ENCODE measurements around the gene IFI27L1.

The IFI27L1 gene

DNA sequence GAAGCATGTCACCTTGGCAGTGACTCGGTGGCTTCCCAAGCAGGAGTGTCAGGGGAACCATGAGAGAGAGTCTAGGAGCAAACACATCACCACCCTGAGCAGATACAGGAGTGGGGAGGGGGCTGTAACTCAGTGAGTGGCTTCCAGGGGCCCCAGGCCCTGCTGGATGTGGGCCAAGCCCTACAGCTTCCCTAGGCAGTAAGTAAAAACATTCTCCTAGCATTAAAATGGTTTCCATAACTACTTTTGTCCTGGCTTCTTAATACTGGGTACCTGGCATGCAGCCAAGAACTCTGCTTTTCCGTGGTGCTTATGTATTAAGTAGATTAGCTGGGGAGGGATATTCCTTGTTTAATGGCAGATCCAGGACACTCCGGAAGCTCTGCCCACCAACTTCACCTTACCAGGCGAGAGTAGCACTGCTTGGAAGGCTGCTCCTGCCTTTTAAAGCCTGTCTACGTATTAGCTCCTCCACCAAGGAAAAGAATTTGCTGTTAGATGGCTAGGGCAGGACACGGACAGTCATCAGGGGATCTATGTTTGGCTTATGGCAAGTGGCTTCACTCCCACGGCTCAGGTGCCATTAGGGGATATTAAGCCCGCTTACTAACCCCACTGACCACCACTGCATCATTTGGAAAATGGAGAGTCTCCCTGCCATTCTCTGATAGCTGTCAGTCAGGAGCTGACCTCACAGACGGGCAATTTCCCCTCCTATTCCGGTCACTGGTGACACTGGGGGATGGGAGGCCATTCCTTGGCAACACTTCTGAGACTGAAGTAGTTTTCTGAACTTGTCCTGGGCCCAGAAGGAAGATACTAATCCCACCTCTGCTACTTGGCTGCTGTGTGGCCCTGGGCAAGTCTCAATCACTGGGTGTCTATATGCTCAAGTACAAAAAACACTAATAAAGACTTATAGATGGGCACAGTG lies 32.2 kb upstream of the IFI27L1 start:
- Histone ChIP-seq H3K9me3 (ENCODE audit: control insufficient read depth, low read length) (no peaks in the 10 kb centered on the region), H3K27ac (ENCODE audit: insufficient read depth, low read depth, low read length, poor library complexity, severe bottlenecking) (no peak overlapping the region), H3K27me3 (ENCODE audit: control insufficient read depth, insufficient read depth, low read length, poor library complexity, severe bottlenecking) (no peaks in the 10 kb centered on the region), H3K4me3 (ENCODE audit: insufficient read depth, low read depth, low read length) (no peak overlapping the region), H3K4me1 (ENCODE audit: control insufficient read depth, insufficient read depth, low read length) (no peaks in the 10 kb centered on the region), H3K36me3 (ENCODE audit: control insufficient read depth, insufficient read depth, low read length) (peaks cover 41% of the 10 kb centered on the region)
- 93 to 94% methylated on average over 10 of the region's 10 CpGs for WGBS, 2 experiments

DNA sequence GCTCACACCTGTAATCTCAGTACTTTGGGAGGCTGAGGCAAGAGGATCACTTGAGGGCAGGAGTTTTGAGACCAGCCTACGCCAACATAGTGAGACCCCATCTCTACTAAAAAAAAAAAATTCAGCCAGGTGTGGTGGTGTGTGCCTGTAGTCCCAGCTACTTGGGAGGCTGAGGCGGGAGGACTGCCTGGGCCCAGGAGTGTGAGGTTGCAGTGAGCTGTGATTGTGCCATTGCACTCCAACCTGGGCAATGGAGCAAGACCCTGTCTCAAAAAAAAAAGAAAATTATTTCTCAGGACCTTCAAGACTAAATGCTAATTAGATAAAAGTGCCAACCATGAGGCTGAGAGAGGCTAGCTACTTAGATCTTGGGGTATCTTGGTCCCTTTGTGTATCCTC lies 31.5 kb upstream of the IFI27L1 start:
- WGBS, 2 experiments, result 93 to 100% methylated on average over 2 of the region's 2 CpGs
- no peaks in the 10 kb centered on the region for H3K4me1 ChIP-seq (ENCODE audit: control insufficient read depth, insufficient read depth, low read length)
- H3K9me3 ChIP-seq (ENCODE audit: control insufficient read depth, low read length), result no peaks in the 10 kb centered on the region
- no peak overlapping the region for H3K27ac ChIP-seq (ENCODE audit: insufficient read depth, low read depth, low read length, poor library complexity, severe bottlenecking)
- no peaks in the 10 kb centered on the region for H3K27me3 ChIP-seq (ENCODE audit: control insufficient read depth, insufficient read depth, low read length, poor library complexity, severe bottlenecking)
- H3K36me3 ChIP-seq (ENCODE audit: control insufficient read depth, insufficient read depth, low read length), result peaks cover 46% of the 10 kb centered on the region
- no peak overlapping the region for H3K4me3 ChIP-seq (ENCODE audit: insufficient read depth, low read depth, low read length)

DNA sequence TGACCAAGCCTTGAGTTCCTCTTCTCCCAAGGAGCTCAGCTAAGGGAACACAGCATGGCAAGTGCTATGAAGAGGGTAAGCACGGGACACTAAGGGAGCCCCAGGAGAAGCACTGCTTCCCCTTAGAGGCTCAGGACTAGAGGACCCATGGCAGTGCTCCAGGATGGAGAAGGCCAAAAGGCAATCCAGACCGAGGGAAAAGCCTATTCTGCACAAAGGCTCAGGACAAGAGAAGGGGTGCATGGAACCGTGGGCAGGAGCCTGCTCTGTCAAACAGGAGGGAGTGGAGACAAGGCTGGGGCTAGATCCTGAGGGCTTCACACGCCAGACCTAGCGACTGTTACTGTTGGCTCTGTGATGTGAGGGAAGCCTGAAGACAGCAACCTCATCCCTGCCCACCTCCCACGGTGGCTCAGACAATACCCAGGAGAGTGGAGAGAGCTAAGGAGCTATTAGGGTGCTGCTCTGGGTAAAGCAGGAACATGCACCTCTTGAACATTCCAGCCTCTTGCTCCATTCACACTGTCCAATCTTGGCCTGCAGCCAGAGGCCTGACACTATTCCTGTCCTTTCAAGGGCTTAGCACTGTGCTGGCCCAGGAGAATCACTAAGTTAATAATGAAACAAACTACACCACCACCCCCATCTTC lies 30.8 kb upstream of the IFI27L1 start:
- peaks cover 53% of the 10 kb centered on the region for H3K36me3 ChIP-seq (ENCODE audit: control insufficient read depth, insufficient read depth, low read length)

DNA sequence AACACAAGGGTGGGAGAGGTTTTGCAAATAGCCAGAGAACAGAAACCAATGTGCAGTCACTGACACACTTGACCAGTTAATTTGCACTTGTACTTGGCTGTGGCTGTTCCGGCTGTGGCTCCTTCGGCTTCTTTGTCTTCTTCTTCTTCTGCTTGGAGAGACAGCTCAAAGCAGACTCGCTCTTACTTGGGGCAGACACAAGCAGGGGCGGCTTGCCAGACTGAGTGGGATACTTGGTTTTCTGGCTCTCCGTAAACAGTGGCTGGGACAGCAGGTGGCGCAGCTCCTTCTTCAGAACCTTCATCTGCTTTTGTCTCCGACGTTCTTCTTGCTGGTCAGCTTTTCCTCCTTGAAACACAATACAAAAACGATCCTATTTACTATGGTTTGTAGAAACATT lies 30.0 kb upstream of the IFI27L1 start:
- Histone ChIP-seq H3K4me1 (ENCODE audit: control insufficient read depth, insufficient read depth, low read length) (no peaks in the 10 kb centered on the region), H3K36me3 (ENCODE audit: control insufficient read depth, insufficient read depth, low read length) (peaks cover 56% of the 10 kb centered on the region), H3K27ac (ENCODE audit: insufficient read depth, low read depth, low read length, poor library complexity, severe bottlenecking) (no peak overlapping the region), H3K9me3 (ENCODE audit: control insufficient read depth, low read length) (no peaks in the 10 kb centered on the region), H3K4me3 (ENCODE audit: insufficient read depth, low read depth, low read length) (no peak overlapping the region), H3K27me3 (ENCODE audit: control insufficient read depth, insufficient read depth, low read length, poor library complexity, severe bottlenecking) (no peaks in the 10 kb centered on the region)
- WGBS, 2 experiments, result 80 to 84% methylated on average over 6 to 9 of the region's 9 CpGs

More for the DNA sequence above, 30.8 kb upstream of the IFI27L1 start:
- no peaks in the 10 kb centered on the region for H3K27me3 ChIP-seq (ENCODE audit: control insufficient read depth, insufficient read depth, low read length, poor library complexity, severe bottlenecking)
- H3K27ac ChIP-seq (ENCODE audit: insufficient read depth, low read depth, low read length, poor library complexity, severe bottlenecking), result no peak overlapping the region
- H3K4me3 ChIP-seq (ENCODE audit: insufficient read depth, low read depth, low read length), result no peak overlapping the region
- WGBS, 2 experiments, result 94 to 97% methylated on average over 6 of the region's 6 CpGs
- H3K9me3 ChIP-seq (ENCODE audit: control insufficient read depth, low read length), result no peaks in the 10 kb centered on the region
- no peaks in the 10 kb centered on the region for H3K4me1 ChIP-seq (ENCODE audit: control insufficient read depth, insufficient read depth, low read length)

DNA sequence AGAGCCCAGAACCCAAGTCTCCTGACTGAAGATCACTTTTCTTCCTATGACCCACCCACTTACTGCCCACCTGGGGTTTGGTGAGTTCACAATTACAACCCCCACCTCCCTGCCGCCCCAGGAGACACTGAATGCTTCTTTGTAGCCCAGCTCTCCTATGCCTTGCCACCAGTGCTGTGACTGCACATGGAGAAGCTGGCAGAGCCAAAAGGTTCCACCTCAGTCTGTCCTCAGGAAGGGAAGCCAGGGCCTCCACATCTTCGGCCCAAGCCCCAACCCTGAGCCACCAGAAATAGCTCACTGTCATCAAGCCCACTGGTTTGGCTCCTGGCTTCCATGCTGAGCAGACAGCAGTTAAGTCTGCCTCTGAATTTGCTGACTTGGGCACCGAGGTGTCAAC lies 29.3 kb upstream of the IFI27L1 start:
- Histone ChIP-seq H3K36me3 (ENCODE audit: control insufficient read depth, insufficient read depth, low read length) (peaks cover 59% of the 10 kb centered on the region), H3K4me3 (ENCODE audit: insufficient read depth, low read depth, low read length) (no peak overlapping the region), H3K9me3 (ENCODE audit: control insufficient read depth, low read length) (no peaks in the 10 kb centered on the region), H3K4me1 (ENCODE audit: control insufficient read depth, insufficient read depth, low read length) (no peaks in the 10 kb centered on the region), H3K27ac (ENCODE audit: insufficient read depth, low read depth, low read length, poor library complexity, severe bottlenecking) (no peak overlapping the region), H3K27me3 (ENCODE audit: control insufficient read depth, insufficient read depth, low read length, poor library complexity, severe bottlenecking) (no peaks in the 10 kb centered on the region)
- 85 to 88% methylated on average over 3 of the region's 3 CpGs for WGBS, 2 experiments

DNA sequence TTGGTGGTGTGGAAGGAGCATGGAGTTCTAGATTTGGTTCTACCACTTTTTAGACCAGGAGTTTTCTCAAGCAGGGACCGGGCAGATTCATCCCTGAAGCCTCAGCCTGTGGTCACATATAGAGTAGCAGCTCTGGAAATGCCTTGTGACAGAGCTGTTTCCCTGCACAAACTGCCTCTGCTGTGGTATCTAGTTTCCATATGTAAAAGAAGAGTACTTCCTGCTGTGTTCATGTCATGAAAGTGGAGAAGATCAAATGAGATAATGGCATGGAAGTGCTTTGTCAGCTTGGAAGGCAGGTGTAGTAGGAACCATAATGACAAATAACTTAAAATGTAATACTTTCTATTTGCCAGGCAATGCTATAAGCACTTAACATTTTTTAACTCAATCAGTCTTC lies 28.9 kb upstream of the IFI27L1 start:
- Histone ChIP-seq H3K4me3 (ENCODE audit: insufficient read depth, low read depth, low read length) (no peak overlapping the region), H3K36me3 (ENCODE audit: control insufficient read depth, insufficient read depth, low read length) (peaks cover 59% of the 10 kb centered on the region), H3K9me3 (ENCODE audit: control insufficient read depth, low read length) (no peaks in the 10 kb centered on the region), H3K27ac (ENCODE audit: insufficient read depth, low read depth, low read length, poor library complexity, severe bottlenecking) (no peak overlapping the region), H3K27me3 (ENCODE audit: control insufficient read depth, insufficient read depth, low read length, poor library complexity, severe bottlenecking) (no peaks in the 10 kb centered on the region), H3K4me1 (ENCODE audit: control insufficient read depth, insufficient read depth, low read length) (no peaks in the 10 kb centered on the region)
- WGBS, 2 experiments, result 85 to 90% methylated on average over 1 of the region's 1 CpG

DNA sequence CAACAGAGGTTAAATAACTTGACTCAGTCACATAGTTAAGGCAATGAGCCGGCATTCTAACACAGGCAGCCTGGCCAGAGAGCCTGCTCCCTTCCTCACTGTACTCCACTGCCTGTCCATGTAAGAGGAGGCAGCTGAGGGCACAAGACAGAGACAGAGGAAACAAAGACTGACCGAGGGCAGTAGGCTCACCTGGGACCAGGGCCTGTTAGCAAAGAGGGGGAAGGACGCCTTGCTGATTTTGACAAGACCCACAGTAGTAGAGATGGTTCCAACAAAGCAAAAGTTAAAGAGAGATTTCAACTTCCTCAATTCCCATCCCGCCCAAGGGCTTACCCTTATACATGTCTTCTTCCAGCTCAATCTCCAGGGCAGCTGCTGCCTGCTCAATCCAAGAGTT lies 28.4 kb upstream of the IFI27L1 start:
- no peak overlapping the region for H3K27ac ChIP-seq (ENCODE audit: insufficient read depth, low read depth, low read length, poor library complexity, severe bottlenecking)
- H3K9me3 ChIP-seq (ENCODE audit: control insufficient read depth, low read length), result no peaks in the 10 kb centered on the region
- no peaks in the 10 kb centered on the region for H3K27me3 ChIP-seq (ENCODE audit: control insufficient read depth, insufficient read depth, low read length, poor library complexity, severe bottlenecking)
- H3K4me3 ChIP-seq (ENCODE audit: insufficient read depth, low read depth, low read length), result no peak overlapping the region
- H3K36me3 ChIP-seq (ENCODE audit: control insufficient read depth, insufficient read depth, low read length), result peaks cover 58% of the 10 kb centered on the region
- H3K4me1 ChIP-seq (ENCODE audit: control insufficient read depth, insufficient read depth, low read length), result no peaks in the 10 kb centered on the region
- 89 to 93% methylated on average over 4 of the region's 4 CpGs for WGBS, 2 experiments

DNA sequence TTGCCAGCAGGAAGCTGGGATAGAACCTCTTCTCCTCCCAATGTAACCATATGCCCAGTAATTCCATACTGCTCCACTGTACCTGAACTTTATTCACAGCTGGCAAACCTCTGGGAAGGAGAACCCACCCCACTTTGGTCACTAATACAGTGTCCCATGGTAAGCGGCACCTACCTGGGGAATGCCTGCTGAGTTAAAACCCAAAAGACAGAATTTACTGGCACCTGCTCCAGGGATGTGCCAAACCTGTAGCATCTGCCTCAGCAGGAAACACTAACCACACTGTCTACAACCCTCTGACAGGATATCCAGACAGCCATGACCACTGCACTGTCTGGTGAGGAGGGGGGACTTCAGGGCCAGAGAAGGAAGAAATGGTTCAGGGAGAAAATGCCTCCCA lies 26.7 kb upstream of the IFI27L1 start:
- Histone ChIP-seq H3K27ac (ENCODE audit: insufficient read depth, low read depth, low read length, poor library complexity, severe bottlenecking) (no peak overlapping the region), H3K4me3 (ENCODE audit: insufficient read depth, low read depth, low read length) (no peak overlapping the region), H3K27me3 (ENCODE audit: control insufficient read depth, insufficient read depth, low read length, poor library complexity, severe bottlenecking) (no peaks in the 10 kb centered on the region), H3K9me3 (ENCODE audit: control insufficient read depth, low read length) (no peaks in the 10 kb centered on the region), H3K4me1 (ENCODE audit: control insufficient read depth, insufficient read depth, low read length) (no peaks in the 10 kb centered on the region), H3K36me3 (ENCODE audit: control insufficient read depth, insufficient read depth, low read length) (peaks cover 58% of the 10 kb centered on the region)
- WGBS, 2 experiments, result 92 to 93% methylated on average over 1 of the region's 1 CpG

DNA sequence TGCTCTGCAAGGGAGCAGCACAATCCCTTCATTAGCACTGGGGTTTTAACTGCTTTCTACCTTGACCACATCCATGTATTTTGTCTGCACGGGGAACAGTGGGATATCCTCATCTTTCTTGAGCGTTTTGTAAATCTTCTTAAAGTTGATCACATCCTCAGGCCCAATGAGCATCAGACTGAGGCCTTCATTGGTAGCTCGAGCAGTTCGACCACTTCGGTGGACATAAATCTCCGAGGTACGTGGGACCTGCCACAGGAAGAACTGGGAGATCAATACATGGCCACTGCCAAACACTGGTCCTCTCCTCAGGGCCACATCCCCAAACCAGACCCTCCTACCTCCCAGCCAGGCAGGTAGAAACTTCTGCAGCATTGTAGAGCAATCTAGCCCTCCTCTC lies 26.2 kb upstream of the IFI27L1 start:
- 95 to 96% methylated on average over 7 of the region's 7 CpGs for WGBS, 2 experiments
- Histone ChIP-seq H3K27me3 (ENCODE audit: control insufficient read depth, insufficient read depth, low read length, poor library complexity, severe bottlenecking) (no peaks in the 10 kb centered on the region), H3K4me3 (ENCODE audit: insufficient read depth, low read depth, low read length) (no peak overlapping the region), H3K27ac (ENCODE audit: insufficient read depth, low read depth, low read length, poor library complexity, severe bottlenecking) (no peak overlapping the region), H3K4me1 (ENCODE audit: control insufficient read depth, insufficient read depth, low read length) (no peaks in the 10 kb centered on the region), H3K36me3 (ENCODE audit: control insufficient read depth, insufficient read depth, low read length) (peaks cover 58% of the 10 kb centered on the region), H3K9me3 (ENCODE audit: control insufficient read depth, low read length) (no peaks in the 10 kb centered on the region)

DNA sequence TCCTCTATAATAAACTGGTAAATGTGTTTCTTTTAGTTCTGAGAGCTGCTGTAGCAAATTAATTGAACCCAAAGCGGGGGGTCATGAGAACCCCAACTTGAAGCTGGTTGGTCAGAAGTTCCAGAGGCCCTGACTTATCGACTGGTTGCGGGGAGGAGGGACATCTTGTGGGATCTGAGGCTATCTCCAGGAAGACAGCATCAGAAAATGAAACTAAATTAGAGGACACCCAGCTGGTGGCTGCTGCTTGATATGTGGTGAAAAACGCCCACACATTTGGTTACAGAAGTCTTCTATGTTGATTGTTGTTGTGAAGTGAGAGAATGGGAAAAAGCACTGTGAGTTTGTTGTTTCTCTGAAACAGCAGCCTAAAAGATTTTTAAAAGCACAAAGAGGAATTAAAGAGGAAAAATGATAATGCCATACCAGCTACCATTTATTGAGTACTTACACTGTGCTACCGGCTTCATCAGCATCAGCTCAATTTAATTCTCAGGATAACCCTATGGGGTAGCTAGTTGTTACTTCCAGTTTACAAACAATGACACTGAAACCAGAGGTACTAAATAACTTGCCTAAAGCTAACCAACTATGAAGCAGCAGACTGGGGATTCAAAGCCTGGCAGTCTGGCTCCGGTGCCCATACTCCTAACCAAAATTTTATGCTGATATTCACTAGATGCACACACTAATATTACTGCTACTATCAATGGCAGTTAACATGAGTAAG lies 24.4 kb upstream of the IFI27L1 start:
- Histone ChIP-seq H3K4me1 (ENCODE audit: control insufficient read depth, insufficient read depth, low read length) (no peaks in the 10 kb centered on the region), H3K27ac (ENCODE audit: insufficient read depth, low read depth, low read length, poor library complexity, severe bottlenecking) (no peak overlapping the region), H3K27me3 (ENCODE audit: control insufficient read depth, insufficient read depth, low read length, poor library complexity, severe bottlenecking) (no peaks in the 10 kb centered on the region), H3K36me3 (ENCODE audit: control insufficient read depth, insufficient read depth, low read length) (peaks cover 64% of the 10 kb centered on the region), H3K9me3 (ENCODE audit: control insufficient read depth, low read length) (no peaks in the 10 kb centered on the region), H3K4me3 (ENCODE audit: insufficient read depth, low read depth, low read length) (no peak overlapping the region)
- 94 to 95% methylated on average over 6 of the region's 6 CpGs for WGBS, 2 experiments
